IMR-90 (cell line): Measurements from ENCODE around the gene NOD2. TPM values are rescaled to one million over a fixed set of nuclear protein-coding genes. Genes with fewer than 3 reads are reported as not detected.
A peak's percentile ranks its signal among the peaks of the same experiment; 100 is the strongest.

Experiments used
- ATAC-seq: fragments of 200-7000 bp; cut with Tn5 transposase; 2 replicates; pipeline ENCODE4 v1.9.1; 2020; ENCODE audit warnings: low read depth, mild to moderate bottlenecking, moderate library complexity
- BruUV-seq: library from RNA; stranded (reverse); fragments of 400-500 nt; replicated peaks from 2 replicates; lab custom pipeline; 2021; lab: Mats Ljungman, UMichigan
- CTCF ChIA-PET: fragments of 300-600 bp; formaldehyde crosslinking; extraction: SDS; loops from one replicate; lab custom pipeline; 2021; ENCODE audit warnings: antibody characterized with exemption; lab: Yijun Ruan, JAX
- POLR2A ChIA-PET: fragments of 300-600 bp; sonication (Branson Sonifier 250); formaldehyde crosslinking; loops from one replicate; lab custom pipeline; 2022; ENCODE audit warnings: antibody characterized with exemption; ENCODE audit not compliant: unreplicated experiment; lab: Charles Lee
- DNase-seq: peaks from one replicate; pipeline ENCODE4 v3.0.0; 2013
- H2AFZ ChIP-seq: replicated peaks from 2 replicates; pipeline ENCODE3; 2013; ENCODE audit warnings: low read length, mild to moderate bottlenecking; ENCODE audit not compliant: poor library complexity
- H2AK5ac ChIP-seq: 2 replicates; pipeline ENCODE4 v1.6.1; 2013; ENCODE audit warnings: low read depth, low read length, inconsistent platforms
- H2AK9ac ChIP-seq: replicated peaks from 2 replicates; pipeline ENCODE3; 2013; ENCODE audit warnings: mild to moderate bottlenecking, low read depth, low read length, moderate library complexity; ENCODE audit not compliant: poor library complexity
- H2BK120ac ChIP-seq: 2 replicates; pipeline ENCODE4 v1.6.1; 2013; ENCODE audit warnings: low read depth, low read length, inconsistent platforms
- H2BK15ac ChIP-seq: 3 replicates; pipeline ENCODE4 v1.6.1; 2013; ENCODE audit warnings: low read depth, low read length, inconsistent platforms
- H2BK20ac ChIP-seq: 2 replicates; pipeline ENCODE4 v1.6.1; 2013; ENCODE audit warnings: low read depth, mild to moderate bottlenecking, inconsistent platforms, low read length, moderate library complexity
- H2BK5ac ChIP-seq: 2 replicates; pipeline ENCODE4 v1.6.1; 2013; ENCODE audit warnings: mild to moderate bottlenecking, low read depth, low read length, inconsistent platforms; ENCODE audit not compliant: poor library complexity, severe bottlenecking
- H3K14ac ChIP-seq: replicated peaks from 2 replicates; pipeline ENCODE4 v1.6.1; 2013; ENCODE audit warnings: low read depth, low read length, inconsistent platforms
- H3K18ac ChIP-seq: 2 replicates; pipeline ENCODE4 v1.6.1; 2013; ENCODE audit warnings: low read depth, low read length, control low read depth
- H3K23ac ChIP-seq: 2 replicates; pipeline ENCODE4 v1.6.1; 2013; ENCODE audit warnings: low read depth, low read length, inconsistent platforms
- H3K27ac ChIP-seq: 2 replicates; pipeline ENCODE4 v1.5.1; 2013; ENCODE audit warnings: mild to moderate bottlenecking, control low read depth, low read length; ENCODE audit not compliant: insufficient read depth
- H3K27me3 ChIP-seq: 2 replicates; pipeline ENCODE4 v1.6.1; 2013; ENCODE audit warnings: low read length; ENCODE audit not compliant: control insufficient read depth, insufficient read depth
- H3K36me3 ChIP-seq: 2 replicates; pipeline ENCODE4 v1.6.1; 2013; ENCODE audit warnings: low read length, mixed read lengths; ENCODE audit not compliant: control insufficient read depth, insufficient read depth
- H3K4ac ChIP-seq: 2 replicates; pipeline ENCODE4 v1.6.1; 2013; ENCODE audit warnings: low read depth, low read length, inconsistent platforms
- H3K4me1 ChIP-seq: 2 replicates; pipeline ENCODE4 v1.6.1; 2013; ENCODE audit warnings: low read length, mixed read lengths; ENCODE audit not compliant: control insufficient read depth, insufficient read depth
- H3K4me2 ChIP-seq: 2 replicates; pipeline ENCODE4 v1.6.1; 2013; ENCODE audit warnings: low read depth, mild to moderate bottlenecking, control low read depth, low read length, moderate library complexity
- H3K4me3 ChIP-seq: 2 replicates; pipeline ENCODE4 v1.5.1; 2013; ENCODE audit warnings: low read depth, mild to moderate bottlenecking, control low read depth, low read length, moderate library complexity; ENCODE audit not compliant: insufficient read depth
- H3K56ac ChIP-seq: 2 replicates; pipeline ENCODE4 v1.6.1; 2013; ENCODE audit warnings: low read length, inconsistent platforms; ENCODE audit not compliant: insufficient read depth; ENCODE audit errors: extremely low read depth
- H3K79me1 ChIP-seq, 2 experiments: 2 replicates each; pipeline ENCODE4 v1.6.1; 2013; ENCODE audit warnings: low read length in 2 of 2, inconsistent platforms in 1 of 2, low read depth in 1 of 2
- H3K9ac ChIP-seq: 2 replicates; pipeline ENCODE4 v1.6.1; 2013; ENCODE audit warnings: low read depth, low read length, control low read depth
- H3K9me1 ChIP-seq: 2 replicates; pipeline ENCODE4 v1.6.1; 2013; ENCODE audit warnings: low read length, inconsistent platforms; ENCODE audit not compliant: insufficient read depth
- H3K9me3 ChIP-seq: 2 replicates; pipeline ENCODE4 v1.6.1; 2013; ENCODE audit warnings: low read length; ENCODE audit not compliant: control insufficient read depth, insufficient read depth
- H4K20me1 ChIP-seq: 2 replicates; pipeline ENCODE4 v1.6.1; 2013; ENCODE audit warnings: low read length, inconsistent platforms; ENCODE audit not compliant: insufficient read depth
- H4K5ac ChIP-seq: 2 replicates; pipeline ENCODE4 v1.6.1; 2013; ENCODE audit warnings: mild to moderate bottlenecking, low read depth, low read length, control low read depth
- H4K8ac ChIP-seq, 2 experiments: 2 replicates each; pipeline ENCODE4 v1.6.1; 2013; ENCODE audit warnings: low read depth in 2 of 2, low read length in 2 of 2, control low read depth in 1 of 2, inconsistent platforms in 1 of 2
- H4K91ac ChIP-seq: 2 replicates; pipeline ENCODE4 v1.6.1; 2013; ENCODE audit warnings: low read depth, low read length, inconsistent platforms; ENCODE audit not compliant: insufficient read depth
- MXI1 ChIP-seq: IDR thresholded peaks from 2 replicates; pipeline ENCODE4 v1.6.1; 2012; ENCODE audit warnings: low read depth, mild to moderate bottlenecking, low read length, moderate library complexity, borderline replicate concordance
- USF2 ChIP-seq: fragments of 150-350 bp; IDR thresholded peaks from 2 replicates; pipeline ENCODE4 v1.6.1; 2017; ENCODE audit warnings: mild to moderate bottlenecking, antibody characterized with exemption, low read length, low read depth
- WGBS, 2 experiments: methylation state at CpG; one replicate each; pipeline versions ENCODE4 v1.1.5 to v1.1.7; 2013; ENCODE audit warnings: missing lambda C conversion rate in 2 of 2; ENCODE audit not compliant: insufficient read length in 1 of 2; ENCODE audit errors: extremely low coverage in 2 of 2; 5-methylcytosine and 5-hydroxymethylcytosine counted together
- dilution Hi-C: fragments of 300-500 bp; cut with HindIII; formaldehyde crosslinking; loops from one replicate; pipeline ENCODE4 v1.14.3; 2018; ENCODE audit warnings: low sequenced_read_pairs; ENCODE audit not compliant: unreplicated experiment
- in situ Hi-C: fragments of 300-500 bp; cut with MboI; formaldehyde crosslinking; loops from 3 replicates; pipeline ENCODE4 v1.14.3; 2019; ENCODE audit warnings: low sequenced_read_pairs, inconsistent platforms, mixed read lengths
- intact Hi-C: fragments of 100-400 bp; cut with micrococcal nuclease; formaldehyde crosslinking; loops from 2 replicates; pipeline ENCODE4 v1.10.0; 2022
- polyA plus RNA-seq, 3 experiments: library from polyadenylated mRNA; depleted of rRNA; stranded (reverse); fragments of >200 nt; gene quantifications; 2 replicates each; pipeline ENCODE4 v1.2.3, GENCODE V29; 2012; ENCODE audit warnings: low replicate concordance in 1 of 3
- total RNA-seq: library from RNA; depleted of rRNA; stranded (reverse); fragments of >200 nt; gene quantifications from 2 replicates; pipeline ENCODE4 v1.2.3, GENCODE V29; 2012

The NOD2 gene
- total and polyA plus RNA-seq, 2 of the 4 experiments (the other 2 are of a cell fraction) = not detected

DNA sequence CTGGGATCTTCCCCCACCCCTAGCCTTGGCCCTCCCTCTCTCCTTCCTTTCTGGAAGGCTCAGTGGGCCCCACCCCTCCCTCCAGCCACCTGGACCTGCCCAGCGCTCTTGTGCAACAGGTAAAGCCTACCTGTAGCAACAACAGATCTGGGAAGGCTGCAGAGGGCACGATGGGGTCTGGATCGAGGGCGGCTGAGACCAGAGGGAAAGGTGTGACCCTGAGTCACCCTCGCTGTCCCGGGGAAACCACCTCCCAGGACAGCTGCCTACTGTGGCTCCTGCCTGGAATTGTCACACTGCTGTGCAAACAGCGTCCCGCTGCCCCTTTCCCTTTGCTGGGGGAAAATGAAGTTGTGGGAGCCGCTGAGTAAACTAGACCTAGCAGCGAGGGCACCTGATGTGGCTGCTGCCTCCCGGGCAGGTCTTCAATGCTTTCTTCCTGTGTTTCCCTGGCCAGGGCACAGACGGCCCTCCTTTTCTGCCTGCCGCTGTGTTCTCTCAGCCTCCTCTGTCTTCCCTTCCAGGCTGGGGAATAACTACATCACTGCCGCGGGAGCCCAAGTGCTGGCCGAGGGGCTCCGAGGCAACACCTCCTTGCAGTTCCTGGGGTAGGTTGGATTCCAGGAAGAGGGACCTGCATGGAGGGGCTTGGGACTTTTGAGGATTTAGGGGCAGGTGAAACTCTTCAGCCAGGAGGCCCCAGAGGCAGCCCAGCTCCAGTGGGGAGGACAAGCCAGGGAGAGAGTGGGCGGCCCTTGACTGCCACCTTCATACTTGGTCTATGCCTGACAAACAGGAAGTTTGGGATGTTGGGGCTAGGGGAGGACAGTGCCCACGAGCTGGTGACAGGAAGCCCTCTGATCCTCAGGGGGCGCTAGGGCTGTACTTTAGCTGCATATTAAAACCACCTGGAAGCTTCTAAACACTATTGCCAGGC is 26.3 kb downstream of the NOD2 start:
- TF ChIP-seq MXI1 = no peak
- TF ChIP-seq USF2 = no peak
- Histone ChIP-seq H3K56ac (no peak overlapping the region), H2BK20ac (no peak overlapping the region), H3K27me3 (no peaks in the 10 kb centered on the region; the same call in 1 of the 2 replicates), H4K20me1 (no peaks in the 10 kb centered on the region), H3K9ac (no peak overlapping the region), H4K5ac (no peak overlapping the region), H3K4me1 (no peaks in the 10 kb centered on the region), H3K23ac (no peak overlapping the region), H3K4me2 (no peak overlapping the region), H4K8ac (no peak overlapping the region), H3K4ac (no peak overlapping the region), H3K18ac (no peak overlapping the region), H3K9me3 (no peaks in the 10 kb centered on the region; the same call in 1 of the 2 replicates), H2AK5ac (no peak overlapping the region), H3K14ac (no peak overlapping the region), H2BK120ac (no peak overlapping the region), H3K36me3 (no peaks in the 10 kb centered on the region), H2AFZ (peak overlapping the region; percentile 23), H3K27ac (no peak overlapping the region), H2BK15ac (no peak overlapping the region), H3K9me1 (no peaks in the 10 kb centered on the region), H2AK9ac (peak overlapping the region; percentile 10), H4K91ac (no peak overlapping the region), H3K79me1 (no peaks in the 10 kb centered on the region), H2BK5ac (no peak overlapping the region), H3K4me3 (no peak overlapping the region)
- no TSS peak for BruUV-seq
- DNase-seq (no peak), ATAC-seq (no peak)
- in situ Hi-C loops (no loop called here), intact Hi-C loops (no loop called here), dilution Hi-C loops (no loop called here)
- CTCF ChIA-PET = interaction anchor here (0.6 to 1.2 kb wide), 2 partner anchors 9 to 87 kb away, joined by 3 read pairs; no protein-coding TSS in a partner anchor
- POLR2A ChIA-PET = no interaction called here
- 89% methylated on average over 4 of the region's 20 CpGs; no CpG with 5 or more reads in 1 of the 2 experiments for WGBS, 2 experiments
